ENCODE measurements around the gene EFCAB10. TPM values are rescaled to one million over a fixed set of nuclear protein-coding genes. Genes with fewer than 3 reads are reported as not detected.
"Not testable (repeated sequence)": the region's sequence is repeated elsewhere in the genome, so short reads cannot be mapped to it uniquely, and the experiment has no call there.

Gene EFCAB10
- total RNA-seq, 1 donor from 2014 or later: not detected

- intact Hi-C loops (cut with micrococcal nuclease): no loop called here
- ChIA-PET CTCF (no interaction called here), POLR2A (no interaction called here)
- no peaks in the 10 kb centered on the region for H3K9me3 Mint-ChIP-seq
- no peaks in the 10 kb centered on the region for H3K4me1 Mint-ChIP-seq
- H3K27ac Mint-ChIP-seq: no peak overlapping the region
- ATAC-seq (ENCODE audit: low read depth) (no peak), DNase-seq (no peak)
- peaks cover 29% of the 10 kb centered on the region for H3K36me3 Mint-ChIP-seq (ENCODE audit: low read depth)
- TF ChIP-seq, protein P1, sequence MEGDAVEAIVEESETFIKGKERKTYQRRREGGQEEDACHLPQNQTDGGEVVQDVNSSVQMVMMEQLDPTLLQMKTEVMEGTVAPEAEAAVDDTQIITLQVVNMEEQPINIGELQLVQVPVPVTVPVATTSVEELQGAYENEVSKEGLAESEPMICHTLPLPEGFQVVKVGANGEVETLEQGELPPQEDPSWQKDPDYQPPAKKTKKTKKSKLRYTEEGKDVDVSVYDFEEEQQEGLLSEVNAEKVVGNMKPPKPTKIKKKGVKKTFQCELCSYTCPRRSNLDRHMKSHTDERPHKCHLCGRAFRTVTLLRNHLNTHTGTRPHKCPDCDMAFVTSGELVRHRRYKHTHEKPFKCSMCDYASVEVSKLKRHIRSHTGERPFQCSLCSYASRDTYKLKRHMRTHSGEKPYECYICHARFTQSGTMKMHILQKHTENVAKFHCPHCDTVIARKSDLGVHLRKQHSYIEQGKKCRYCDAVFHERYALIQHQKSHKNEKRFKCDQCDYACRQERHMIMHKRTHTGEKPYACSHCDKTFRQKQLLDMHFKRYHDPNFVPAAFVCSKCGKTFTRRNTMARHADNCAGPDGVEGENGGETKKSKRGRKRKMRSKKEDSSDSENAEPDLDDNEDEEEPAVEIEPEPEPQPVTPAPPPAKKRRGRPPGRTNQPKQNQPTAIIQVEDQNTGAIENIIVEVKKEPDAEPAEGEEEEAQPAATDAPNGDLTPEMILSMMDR (IDR thresholded peaks at IDR 0.05): no peak
- H3K4me3 Mint-ChIP-seq: no peak overlapping the region
- no peaks in the 10 kb centered on the region for H3K27me3 Mint-ChIP-seq
Measured at GRCh38 chr7:105610165-105610930, 29.1 kb upstream of the EFCAB10 start.

GRCh38 chr7:105602325-105603305 lies 21.3 kb upstream of the EFCAB10 start:
- H3K4me1 Mint-ChIP-seq: no peaks in the 10 kb centered on the region
- CTCF ChIA-PET: no interaction called here

DNA sequence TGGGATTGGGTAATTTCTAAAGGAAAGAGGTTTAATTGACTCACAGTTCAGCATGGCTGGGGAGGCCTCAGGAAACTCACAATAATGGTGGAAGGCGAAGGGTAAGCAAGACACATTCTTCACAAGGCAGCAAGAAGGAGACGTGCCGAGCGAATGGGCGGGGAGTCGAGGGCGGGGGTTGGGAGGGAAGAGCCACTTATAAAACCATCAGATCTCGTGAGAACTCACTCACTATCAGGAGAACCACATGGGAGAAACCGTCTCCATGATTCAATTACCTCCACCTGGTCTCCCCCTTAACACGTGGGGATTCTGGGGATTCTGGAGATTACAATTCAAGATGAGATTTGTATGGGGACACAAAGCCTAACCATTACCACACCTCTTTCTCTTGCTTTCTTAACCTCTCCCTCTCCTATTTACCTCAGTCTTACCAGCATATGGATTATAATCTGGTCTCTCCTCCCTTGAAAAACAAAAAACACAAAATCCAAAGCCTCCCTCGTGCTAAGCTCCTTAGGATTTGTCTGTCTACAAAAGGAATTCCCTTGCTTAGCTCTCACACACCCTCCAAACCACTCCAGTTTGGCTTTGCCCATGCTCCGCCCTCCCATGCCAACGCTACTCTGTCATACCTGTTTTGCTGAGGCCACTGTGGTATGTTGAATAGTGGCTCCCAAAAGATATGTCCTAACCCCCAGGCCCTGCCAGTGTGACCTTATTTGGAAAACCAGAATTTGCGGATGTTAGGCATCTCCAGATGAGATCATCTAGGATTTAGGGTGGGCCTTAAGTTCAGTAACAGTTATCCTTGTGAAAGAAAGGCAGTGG lies 19.6 kb upstream of the EFCAB10 start:
- ATAC-seq (ENCODE audit: low read depth) (no peak), DNase-seq (no peak)
- Mint-ChIP-seq H3K27ac (no peak overlapping the region), H3K27me3 (peaks cover 2% of the 10 kb centered on the region), H3K4me3 (no peak overlapping the region), H3K36me3 (ENCODE audit: low read depth) (no peaks in the 10 kb centered on the region), H3K4me1 (no peaks in the 10 kb centered on the region), H3K9me3 (no peaks in the 10 kb centered on the region)
- TF ChIP-seq, protein P1 (IDR thresholded peaks at IDR 0.05): no peak
- ChIA-PET POLR2A (no interaction called here), CTCF (no interaction called here)
- intact Hi-C loops (cut with micrococcal nuclease): no loop called here

More at GRCh38 chr7:105602325-105603305, 21.3 kb upstream of the EFCAB10 start:
- Mint-ChIP-seq H3K4me3 (no peak overlapping the region), H3K36me3 (ENCODE audit: low read depth) (no peaks in the 10 kb centered on the region), H3K27ac (no peak overlapping the region), H3K27me3 (no peaks in the 10 kb centered on the region), H3K9me3 (no peaks in the 10 kb centered on the region)
- POLR2A ChIA-PET: interaction anchor here (0.7 to 1.2 kb wide), 2 partner anchors 8 to 493 kb away, joined by 3 to 6 read pairs; no protein-coding TSS in a partner anchor
- DNase-seq (no peak), ATAC-seq (ENCODE audit: low read depth) (no peak)
- intact Hi-C loops (cut with micrococcal nuclease): no loop called here
- TF ChIP-seq, protein P1 (IDR thresholded peaks at IDR 0.05): no peak

- Mint-ChIP-seq H3K36me3 (ENCODE audit: low read depth) (no peaks in the 10 kb centered on the region), H3K4me3 (no peak overlapping the region), H3K27ac (no peak overlapping the region), H3K4me1 (no peaks in the 10 kb centered on the region), H3K9me3 (no peaks in the 10 kb centered on the region), H3K27me3 (peaks cover 2% of the 10 kb centered on the region)
- TF ChIP-seq, protein P1 (IDR thresholded peaks at IDR 0.05): no peak
- ATAC-seq (ENCODE audit: low read depth) (no peak), DNase-seq (no peak)
- POLR2A ChIA-PET: interaction anchor here (0.7 kb wide), 1 partner anchor 35 kb away, joined by 4 read pairs; no protein-coding TSS in a partner anchor
- CTCF ChIA-PET: no interaction called here
- intact Hi-C loops (cut with micrococcal nuclease): no loop called here
Measured at GRCh38 chr7:105599551-105599950, 18.3 kb upstream of the EFCAB10 start.

DNA sequence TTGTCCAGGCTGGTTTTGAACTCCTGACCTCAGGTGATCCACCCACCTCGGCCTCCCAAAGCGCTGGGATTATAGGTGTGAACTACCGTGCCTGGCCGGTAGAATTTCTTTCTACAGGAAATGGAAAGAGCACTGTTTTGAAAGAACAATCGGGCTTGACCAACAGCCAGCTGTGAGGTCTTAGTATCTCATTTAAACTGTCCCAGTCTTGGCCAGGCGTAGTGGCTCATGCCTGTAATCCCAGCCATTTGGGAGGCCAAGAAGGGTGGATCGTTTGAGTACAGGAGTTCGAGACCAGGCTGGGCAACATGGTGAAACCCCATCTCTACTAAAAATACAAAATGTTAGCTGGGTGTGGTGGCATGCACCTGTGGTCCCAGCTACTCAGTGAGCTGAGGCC lies 17.8 kb upstream of the EFCAB10 start:
- DNase-seq; H3K4me3 Mint-ChIP-seq; ATAC-seq (ENCODE audit: low read depth); CTCF ChIA-PET; H3K27ac Mint-ChIP-seq; H3K36me3 Mint-ChIP-seq (ENCODE audit: low read depth); POLR2A ChIA-PET; H3K27me3 Mint-ChIP-seq; intact Hi-C loops (cut with micrococcal nuclease); H3K4me1 Mint-ChIP-seq; H3K9me3 Mint-ChIP-seq: not testable (repeated sequence)

Measured in activated B cell treated with CpG ODN at 0.5 μM for 24 hours (primary cell).